ENCODE data around the gene AAK1. TPM values are rescaled to one million over a fixed set of nuclear protein-coding genes. Genes with fewer than 3 reads are reported as not detected.
A peak's percentile ranks its signal among the peaks of the same experiment; 100 is the strongest.
"Not testable (repeated sequence)": the region's sequence is repeated elsewhere in the genome, so short reads cannot be mapped to it uniquely, and the experiment has no call there.

The AAK1 gene
- total and polyA plus RNA-seq, 3 experiments from 2014 or later = 71.7 to 114 (median 74.0) TPM

DNA sequence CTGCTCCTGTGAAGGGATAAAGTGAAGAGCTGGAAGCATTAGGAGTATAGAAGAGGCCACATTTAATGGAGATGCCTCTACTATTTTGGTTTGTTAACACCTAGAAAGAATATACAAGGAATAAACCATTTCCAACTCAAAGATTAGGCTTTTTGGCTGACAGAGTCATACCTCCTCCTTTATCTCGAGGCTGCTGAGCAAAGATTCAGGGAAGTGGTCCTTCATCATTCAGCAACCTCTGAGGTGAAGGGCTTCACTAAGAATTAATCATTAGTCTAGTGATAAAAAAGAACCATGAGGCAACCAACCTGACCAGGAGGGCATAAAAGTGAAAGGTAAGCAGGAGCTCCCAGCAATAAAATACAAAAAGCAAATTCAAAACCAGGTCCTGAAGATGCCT is 25.8 kb downstream of the AAK1 start:
- Histone ChIP-seq H3K4me3 (ENCODE audit: low read length) (no peak overlapping the region), H3K27ac (ENCODE audit: low read depth, low read length) (no peak overlapping the region), H3K9me3 (ENCODE audit: low read length) (no peaks in the 10 kb centered on the region), H3K36me3 (ENCODE audit: insufficient read depth, low read length) (peaks cover 10% of the 10 kb centered on the region), H3K27me3 (ENCODE audit: insufficient read depth, low read length, poor library complexity, severe bottlenecking) (no peaks in the 10 kb centered on the region), H3K4me1 (ENCODE audit: insufficient read depth, low read length) (peaks cover 77% of the 10 kb centered on the region)
- ChIA-PET CTCF (interaction anchor here (1.1 kb wide), 1 partner anchor 10 kb away, joined by 3 read pairs; no protein-coding TSS in a partner anchor), POLR2A (no interaction called here)
- no peaks in the 10 kb centered on the region for H3K27me3 Mint-ChIP-seq
- H3K36me3 Mint-ChIP-seq = peaks cover 6 to 26% (median 12%) of the 10 kb centered on the region in 3 donors
- peaks cover 0 to 33% (median 0%) of the 10 kb centered on the region in 3 donors for H3K4me1 Mint-ChIP-seq
- no peak overlapping the region for H3K27ac Mint-ChIP-seq
- H3K9me3 Mint-ChIP-seq = no peaks in the 10 kb centered on the region
- DNase-seq = no peak
- no peak overlapping the region for H3K4me3 Mint-ChIP-seq

DNA sequence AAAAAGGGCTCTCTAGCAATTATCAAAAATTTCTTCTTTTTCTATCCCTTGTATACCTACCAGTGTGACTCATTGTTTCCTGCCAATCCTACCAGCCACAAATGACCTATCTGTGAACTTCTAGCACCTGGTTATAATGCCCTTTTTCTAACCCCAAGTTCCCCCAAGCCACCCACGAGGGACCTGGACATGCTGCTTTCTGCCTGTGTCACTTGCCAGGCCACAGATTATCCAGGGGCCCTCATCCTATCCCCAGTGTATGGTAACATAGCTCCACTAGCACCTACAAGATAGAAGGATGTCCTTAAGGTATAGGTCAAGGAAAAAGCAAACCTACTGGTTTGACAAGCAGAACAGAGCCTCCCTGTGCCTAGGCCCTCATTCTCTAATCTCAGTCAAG is 26.8 kb downstream of the AAK1 start:
- POLR2A ChIA-PET = no interaction called here

DNA sequence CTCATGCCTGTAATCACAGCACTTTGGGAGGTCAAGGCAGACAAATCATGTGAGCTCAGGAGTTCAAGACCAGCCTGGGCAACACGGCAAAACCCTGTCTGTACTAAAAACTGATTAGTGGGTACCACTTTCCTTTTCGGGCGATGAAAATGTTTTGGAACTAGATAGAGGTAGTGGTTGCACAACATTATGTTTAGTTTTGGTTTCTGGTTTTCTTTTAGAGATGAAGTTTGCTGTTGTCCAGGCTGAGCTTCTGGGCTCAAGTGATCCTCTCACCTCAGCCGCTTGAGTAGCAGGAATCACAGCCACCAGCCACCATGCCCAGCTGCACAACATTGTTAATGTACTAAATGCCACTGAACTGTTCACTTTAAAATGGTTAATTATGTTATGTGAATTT is 27.6 kb downstream of the AAK1 start:
- Histone ChIP-seq H3K9me3 (ENCODE audit: low read length) (no peaks in the 10 kb centered on the region), H3K36me3 (ENCODE audit: insufficient read depth, low read length) (peaks cover 10% of the 10 kb centered on the region), H3K27ac (ENCODE audit: low read depth, low read length) (no peak overlapping the region), H3K27me3 (ENCODE audit: insufficient read depth, low read length, poor library complexity, severe bottlenecking) (no peaks in the 10 kb centered on the region), H3K4me1 (ENCODE audit: insufficient read depth, low read length) (peaks cover 76% of the 10 kb centered on the region), H3K4me3 (ENCODE audit: low read length) (no peak overlapping the region)
- DNase-seq = no peak
- peak overlapping the region; percentile 10 to 83 (median 51) for H3K27ac Mint-ChIP-seq
- H3K9me3 Mint-ChIP-seq = no peaks in the 10 kb centered on the region
- ChIA-PET POLR2A (no interaction called here), CTCF (interaction anchor here (1.2 kb wide), 2 partner anchors 50 to 109 kb away, joined by 3 read pairs; no protein-coding TSS in a partner anchor)
- H3K4me1 Mint-ChIP-seq = peaks cover 0 to 50% (median 0%) of the 10 kb centered on the region in 3 donors
- peaks cover 8 to 37% (median 16%) of the 10 kb centered on the region in 3 donors for H3K36me3 Mint-ChIP-seq
- no peaks in the 10 kb centered on the region for H3K27me3 Mint-ChIP-seq
- H3K4me3 Mint-ChIP-seq = peak overlapping the region in 5 of 7 donors; percentile 6 to 49 (median 15)

More for the DNA sequence above, 26.8 kb downstream of the AAK1 start:
- CTCF ChIA-PET = interaction anchor here (1.1 kb wide), 1 partner anchor 11 kb away, joined by 3 read pairs; no protein-coding TSS in a partner anchor
- Mint-ChIP-seq H3K36me3 (peaks cover 6 to 32% (median 14%) of the 10 kb centered on the region in 3 donors), H3K9me3 (no peaks in the 10 kb centered on the region), H3K27ac (peak overlapping the region in 6 of 8 donors; percentile 3 to 89 (median 82)), H3K27me3 (no peaks in the 10 kb centered on the region), H3K4me3 (peak overlapping the region in 6 of 7 donors; percentile 39 to 71 (median 50)), H3K4me1 (peaks cover 0 to 43% (median 0%) of the 10 kb centered on the region in 3 donors)
- Histone ChIP-seq H3K9me3 (ENCODE audit: low read length) (no peaks in the 10 kb centered on the region), H3K27me3 (ENCODE audit: insufficient read depth, low read length, poor library complexity, severe bottlenecking) (no peaks in the 10 kb centered on the region), H3K4me1 (ENCODE audit: insufficient read depth, low read length) (peaks cover 84% of the 10 kb centered on the region), H3K4me3 (ENCODE audit: low read length) (no peak overlapping the region), H3K27ac (ENCODE audit: low read depth, low read length) (no peak overlapping the region), H3K36me3 (ENCODE audit: insufficient read depth, low read length) (peaks cover 10% of the 10 kb centered on the region)
- DNase-seq = peak in 4 of 5 donors; percentile 16 to 70 (median 39)

DNA sequence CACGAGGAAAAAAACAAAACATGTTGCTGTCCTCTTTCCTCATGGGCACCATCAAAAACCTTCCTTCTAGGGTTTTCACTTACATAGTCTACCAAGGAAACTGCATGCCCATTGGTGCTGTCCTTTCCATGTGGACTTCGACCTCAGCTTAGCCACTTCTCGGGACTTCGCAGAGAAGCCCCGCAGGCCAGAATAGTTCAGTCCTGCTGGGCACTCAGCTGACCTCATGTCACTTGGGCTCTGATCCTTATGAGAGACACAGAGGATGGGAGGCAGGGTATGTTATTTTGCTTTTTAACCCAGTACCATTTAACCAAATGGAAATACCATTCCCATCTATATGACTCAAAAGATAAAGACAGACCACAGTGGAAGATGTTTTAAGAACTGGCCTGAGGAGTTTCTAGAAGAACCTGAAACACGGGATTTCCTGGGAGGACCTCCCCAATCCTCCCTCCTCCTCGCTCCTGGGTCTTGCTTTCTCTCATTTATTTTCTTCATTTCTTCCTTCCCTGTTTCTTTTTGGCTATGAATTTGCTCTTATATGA is 28.4 kb downstream of the AAK1 start:
- peaks cover 12 to 43% (median 18%) of the 10 kb centered on the region in 3 donors for H3K36me3 Mint-ChIP-seq
- DNase-seq = no peak
- peak overlapping the region in 4 of 7 donors; percentile 9 to 49 (median 36) for H3K4me3 Mint-ChIP-seq
- ChIA-PET POLR2A (no interaction called here), CTCF (interaction anchor here (1.2 kb wide), 2 partner anchors 49 to 110 kb away, joined by 3 read pairs; no protein-coding TSS in a partner anchor)
- Histone ChIP-seq H3K9me3 (ENCODE audit: low read length) (no peaks in the 10 kb centered on the region), H3K4me3 (ENCODE audit: low read length) (no peak overlapping the region), H3K27ac (ENCODE audit: low read depth, low read length) (no peak overlapping the region), H3K27me3 (ENCODE audit: insufficient read depth, low read length, poor library complexity, severe bottlenecking) (no peaks in the 10 kb centered on the region), H3K4me1 (ENCODE audit: insufficient read depth, low read length) (peaks cover 68% of the 10 kb centered on the region), H3K36me3 (ENCODE audit: insufficient read depth, low read length) (peaks cover 10% of the 10 kb centered on the region)
- H3K4me1 Mint-ChIP-seq = peaks cover 0 to 56% (median 0%) of the 10 kb centered on the region in 3 donors
- H3K27me3 Mint-ChIP-seq = no peaks in the 10 kb centered on the region
- H3K27ac Mint-ChIP-seq = peak overlapping the region; percentile 10 to 83 (median 54)
- H3K9me3 Mint-ChIP-seq = no peaks in the 10 kb centered on the region

DNA sequence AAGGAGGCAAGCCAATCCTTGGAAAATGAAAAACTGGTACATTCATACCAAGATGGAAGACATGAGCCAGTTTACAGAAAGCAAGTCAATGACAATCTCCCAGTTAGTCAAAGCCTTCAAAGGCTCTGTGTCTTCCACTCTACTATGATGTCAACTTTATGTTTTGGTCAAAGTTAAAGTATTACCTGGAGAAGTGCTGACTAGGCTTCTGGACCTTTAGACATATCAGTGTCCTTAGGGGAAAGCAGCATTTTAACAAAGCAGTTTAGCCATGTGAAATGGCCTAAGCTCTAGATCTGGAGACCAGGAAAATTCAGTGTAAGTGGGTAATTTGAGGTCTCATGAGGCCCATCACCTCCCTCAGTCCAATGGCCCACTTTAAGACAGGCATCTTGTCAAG is 30.8 kb downstream of the AAK1 start:
- peaks cover 13 to 71% (median 13%) of the 10 kb centered on the region in 3 donors for H3K4me1 Mint-ChIP-seq

DNA sequence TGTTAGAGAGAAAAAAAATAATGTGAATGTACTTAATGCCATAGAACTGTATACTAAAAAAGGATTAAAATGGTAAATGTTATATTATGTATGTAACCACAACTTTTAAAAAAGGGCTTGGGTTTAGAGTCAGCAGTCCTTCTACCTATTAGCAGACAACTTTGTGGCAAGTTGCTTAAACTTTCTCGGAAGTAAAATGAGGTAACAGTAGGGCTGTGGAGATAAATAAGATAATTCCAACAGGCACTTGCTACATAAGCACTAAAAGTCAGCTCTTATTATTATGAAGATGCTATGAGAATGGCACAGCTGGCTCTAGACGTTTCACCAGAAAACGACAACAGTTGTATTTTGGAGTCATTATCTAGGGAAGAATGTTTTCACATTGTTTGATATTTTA is 31.3 kb downstream of the AAK1 start:
- Mint-ChIP-seq H3K27me3 (no peaks in the 10 kb centered on the region), H3K4me1 (peaks cover 18 to 76% (median 18%) of the 10 kb centered on the region in 3 donors), H3K9me3 (no peaks in the 10 kb centered on the region), H3K4me3 (no peak overlapping the region), H3K36me3 (peaks cover 13 to 52% (median 22%) of the 10 kb centered on the region in 3 donors), H3K27ac (peak overlapping the region in 4 of 8 donors; percentile 1 to 47 (median 30))
- no peak for DNase-seq
- POLR2A ChIA-PET = no interaction called here
- no peak overlapping the region for H3K27ac ChIP-seq (ENCODE audit: low read depth, low read length)
- H3K9me3 ChIP-seq (ENCODE audit: low read length) = no peaks in the 10 kb centered on the region
- peaks cover 60% of the 10 kb centered on the region for H3K4me1 ChIP-seq (ENCODE audit: insufficient read depth, low read length)
- peaks cover 6% of the 10 kb centered on the region for H3K36me3 ChIP-seq (ENCODE audit: insufficient read depth, low read length)
- no peaks in the 10 kb centered on the region for H3K27me3 ChIP-seq (ENCODE audit: insufficient read depth, low read length, poor library complexity, severe bottlenecking)
- CTCF ChIA-PET = interaction anchor here (1.1 kb wide), 1 partner anchor 47 kb away, joined by 5 read pairs; no protein-coding TSS in a partner anchor
- H3K4me3 ChIP-seq (ENCODE audit: low read length) = no peak overlapping the region

More for the DNA sequence above, 30.8 kb downstream of the AAK1 start:
- Histone ChIP-seq H3K27me3 (ENCODE audit: insufficient read depth, low read length, poor library complexity, severe bottlenecking) (no peaks in the 10 kb centered on the region), H3K27ac (ENCODE audit: low read depth, low read length) (no peak overlapping the region), H3K4me3 (ENCODE audit: low read length) (no peak overlapping the region), H3K4me1 (ENCODE audit: insufficient read depth, low read length) (peaks cover 60% of the 10 kb centered on the region), H3K9me3 (ENCODE audit: low read length) (no peaks in the 10 kb centered on the region), H3K36me3 (ENCODE audit: insufficient read depth, low read length) (peaks cover 10% of the 10 kb centered on the region)
- Mint-ChIP-seq H3K36me3 (peaks cover 13 to 50% (median 22%) of the 10 kb centered on the region in 3 donors), H3K4me3 (peak overlapping the region in 1 of 7 donors; percentile 32), H3K27ac (peak overlapping the region in 6 of 8 donors; percentile 1 to 89 (median 38)), H3K27me3 (no peaks in the 10 kb centered on the region), H3K9me3 (no peaks in the 10 kb centered on the region)
- no peak for DNase-seq
- CTCF ChIA-PET = interaction anchor here (1.0 to 2.0 kb wide), 3 partner anchors 32 to 112 kb away, joined by 3 to 6 read pairs (median 4); no protein-coding TSS in a partner anchor
- POLR2A ChIA-PET = no interaction called here

DNA sequence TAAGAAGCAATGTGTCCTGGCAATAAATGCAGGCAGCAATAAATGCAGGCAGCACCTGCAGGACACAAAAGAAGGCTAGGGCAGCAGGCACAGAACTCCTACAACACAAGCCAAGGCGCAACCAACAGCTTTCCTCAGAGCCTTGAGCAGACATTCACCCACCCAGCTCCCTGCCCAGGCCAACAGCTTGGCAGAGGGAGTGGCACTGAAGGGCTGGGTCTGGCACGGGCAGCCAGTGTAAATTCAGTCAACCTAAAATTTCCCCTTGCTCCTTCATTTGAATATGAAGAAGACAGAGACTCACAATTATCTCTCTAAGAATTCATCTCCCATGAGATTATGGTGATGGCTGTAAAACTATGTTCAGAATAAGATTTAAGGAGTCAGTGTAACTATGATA is 35.4 kb downstream of the AAK1 start:
- Histone ChIP-seq H3K27ac (ENCODE audit: low read depth, low read length) (no peak overlapping the region), H3K27me3 (ENCODE audit: insufficient read depth, low read length, poor library complexity, severe bottlenecking) (no peaks in the 10 kb centered on the region), H3K9me3 (ENCODE audit: low read length) (no peaks in the 10 kb centered on the region), H3K4me3 (ENCODE audit: low read length) (no peak overlapping the region), H3K4me1 (ENCODE audit: insufficient read depth, low read length) (peaks cover 69% of the 10 kb centered on the region), H3K36me3 (ENCODE audit: insufficient read depth, low read length) (peaks cover 6% of the 10 kb centered on the region)
- ChIA-PET CTCF (no interaction called here), POLR2A (no interaction called here)
- no peak for DNase-seq
- H3K4me1 Mint-ChIP-seq = peaks cover 59 to 85% (median 59%) of the 10 kb centered on the region in 3 donors
- peaks cover 11 to 49% (median 23%) of the 10 kb centered on the region in 3 donors for H3K36me3 Mint-ChIP-seq
- H3K27ac Mint-ChIP-seq = peak overlapping the region in 7 of 8 donors; percentile 3 to 68 (median 53)
- H3K4me3 Mint-ChIP-seq = peak overlapping the region in 2 of 7 donors; percentile 2 to 10
- no peaks in the 10 kb centered on the region for H3K9me3 Mint-ChIP-seq
- H3K27me3 Mint-ChIP-seq = no peaks in the 10 kb centered on the region

DNA sequence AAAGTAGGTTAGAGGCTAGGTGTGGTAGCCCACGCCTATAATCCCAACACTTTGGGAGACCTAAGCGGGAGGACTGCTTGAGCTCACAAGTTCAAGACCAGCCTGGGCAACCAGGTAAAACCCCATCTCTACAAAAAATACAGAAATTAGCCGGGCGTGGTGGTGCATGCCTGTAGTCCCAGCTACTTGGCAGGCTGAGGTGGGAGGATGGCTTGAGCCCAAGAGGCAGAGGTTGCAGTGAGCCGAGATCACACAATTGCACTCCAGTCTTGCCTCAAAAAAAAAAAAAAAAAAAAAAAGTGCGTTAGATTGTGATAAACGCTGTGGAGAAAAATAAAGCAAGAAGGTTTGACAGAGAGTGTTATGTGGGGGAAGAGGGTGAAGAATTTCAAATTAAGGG is 36.8 kb downstream of the AAK1 start:
- H3K36me3 ChIP-seq (ENCODE audit: insufficient read depth, low read length); H3K9me3 Mint-ChIP-seq; H3K27ac ChIP-seq (ENCODE audit: low read depth, low read length); H3K9me3 ChIP-seq (ENCODE audit: low read length); DNase-seq; H3K27me3 ChIP-seq (ENCODE audit: insufficient read depth, low read length, poor library complexity, severe bottlenecking); CTCF ChIA-PET; H3K27me3 Mint-ChIP-seq; H3K4me3 ChIP-seq (ENCODE audit: low read length): not testable (repeated sequence)
- Mint-ChIP-seq H3K36me3 (peaks cover 11 to 44% (median 21%) of the 10 kb centered on the region in 3 donors), H3K27ac (peak overlapping the region in 3 of 8 donors; percentile 33 to 60 (median 58)), H3K4me1 (peaks cover 71 to 84% (median 72%) of the 10 kb centered on the region in 3 donors), H3K4me3 (peak overlapping the region in 1 of 7 donors; percentile 2)
- peaks cover 70% of the 10 kb centered on the region for H3K4me1 ChIP-seq (ENCODE audit: insufficient read depth, low read length)
- POLR2A ChIA-PET = interaction anchor here (0.7 kb wide), 1 partner anchor 196 kb away, joined by 6 read pairs; no protein-coding TSS in a partner anchor
